GM19395 (cell line): Measurements from ENCODE around the gene COL5A1.
"Not testable (repeated sequence)": the region's sequence is repeated elsewhere in the genome, so short reads cannot be mapped to it uniquely, and the experiment has no call there.

Experiments used
- ATAC-seq: cut with Tn5 transposase; IDR thresholded peaks from one replicate; pipeline ENCODE4 v1.9.1; 2021; ENCODE audit warnings: mild to moderate bottlenecking, moderate library complexity; ENCODE audit not compliant: unreplicated experiment

COL5A1 gene

GRCh38 chr9:134707031-134707680 is 65.6 kb downstream of the COL5A1 start:
- ATAC-seq, result no peak

- ATAC-seq, result no peak
Measured at GRCh38 chr9:134707731-134708671, 66.4 kb downstream of the COL5A1 start.

- ATAC-seq, result no peak
Measured at GRCh38 chr9:134708672-134709038, 67.1 kb downstream of the COL5A1 start.

GRCh38 chr9:134709512-134710270 is 68.1 kb downstream of the COL5A1 start:
- ATAC-seq, result no peak

- ATAC-seq, result no peak
Measured at GRCh38 chr9:134710271-134710540, 68.6 kb downstream of the COL5A1 start.

- ATAC-seq, result no peak
Measured at GRCh38 chr9:134710901-134711300, 69.3 kb downstream of the COL5A1 start.

- no peak for ATAC-seq
Measured at GRCh38 chr9:134712243-134712642, 70.6 kb downstream of the COL5A1 start.

- no peak for ATAC-seq
Measured at GRCh38 chr9:134712926-134713325, 71.3 kb downstream of the COL5A1 start.

- ATAC-seq, result not testable (repeated sequence)
Measured at GRCh38 chr9:134715536-134715935, 73.9 kb downstream of the COL5A1 start.

GRCh38 chr9:134716067-134716466 is 74.5 kb downstream of the COL5A1 start:
- ATAC-seq, result no peak

GRCh38 chr9:134717056-134717455 is 75.5 kb downstream of the COL5A1 start:
- ATAC-seq, result no peak

- no peak for ATAC-seq
Measured at GRCh38 chr9:134717924-134718645, 76.5 kb downstream of the COL5A1 start.

GRCh38 chr9:134719331-134719730 is 77.7 kb downstream of the COL5A1 start:
- ATAC-seq, result no peak

GRCh38 chr9:134720136-134720753 is 78.6 kb downstream of the COL5A1 start:
- ATAC-seq, result no peak

- no peak for ATAC-seq
Measured at GRCh38 chr9:134720796-134721195, 79.2 kb downstream of the COL5A1 start.

- no peak for ATAC-seq
Measured at GRCh38 chr9:134721344-134721743, 79.7 kb downstream of the COL5A1 start.

- ATAC-seq, result no peak
Measured at GRCh38 chr9:134722120-134722701, 80.6 kb downstream of the COL5A1 start.

GRCh38 chr9:134723037-134723436 is 81.4 kb downstream of the COL5A1 start:
- ATAC-seq, result no peak

GRCh38 chr9:134723491-134724190 is 82.0 kb downstream of the COL5A1 start:
- ATAC-seq, result no peak
